Stimulated activated CD8-positive, alpha-beta memory T cell treated with anti-CD3 and anti-CD28 coated beads, Interleukin-15, amount 100 ng/mL, for 48 hours (primary cell): ENCODE measurements around the gene LIPC.

Experiments
- DNase-seq, 2 donors: peaks; one replicate each; pipeline ENCODE4 v3.0.0-alpha.2; 2020; ENCODE audit warnings: low read depth in 2 of 2

Gene LIPC

GRCh38 chr15:58431221-58432149, at the start of gene LIPC:
LIPC (plus strand) TSS chr15:58431991; CDS start chr15:58432033, 42 bp downstream.
- DNase-seq: no peak

GRCh38 chr15:58383876-58384275, 47.9 kb upstream of the LIPC start:
- peak; percentile 41 to 56 for DNase-seq

- no peak for DNase-seq
Measured at GRCh38 chr15:58384667-58385066, 47.1 kb upstream of the LIPC start.

- DNase-seq: no peak
Measured at GRCh38 chr15:58386081-58386480, 45.7 kb upstream of the LIPC start.

- DNase-seq: no peak
Measured at GRCh38 chr15:58386641-58387040, 45.1 kb upstream of the LIPC start.

GRCh38 chr15:58387130-58387529, 44.7 kb upstream of the LIPC start:
- no peak for DNase-seq

- DNase-seq: no peak
Measured at GRCh38 chr15:58388211-58388610, 43.6 kb upstream of the LIPC start.

- DNase-seq: no peak
Measured at GRCh38 chr15:58390118-58390517, 41.7 kb upstream of the LIPC start.

GRCh38 chr15:58390655-58391054, 41.1 kb upstream of the LIPC start:
- no peak for DNase-seq

GRCh38 chr15:58391088-58391487, 40.7 kb upstream of the LIPC start:
- no peak for DNase-seq

GRCh38 chr15:58392141-58392540, 39.6 kb upstream of the LIPC start:
- no peak for DNase-seq

GRCh38 chr15:58392611-58393161, 39.1 kb upstream of the LIPC start:
- DNase-seq: no peak

- no peak for DNase-seq
Measured at GRCh38 chr15:58393241-58393662, 38.5 kb upstream of the LIPC start.

GRCh38 chr15:58396181-58396580, 35.6 kb upstream of the LIPC start:
- DNase-seq: no peak

- no peak for DNase-seq
Measured at GRCh38 chr15:58398071-58398470, 33.7 kb upstream of the LIPC start.

- no peak for DNase-seq
Measured at GRCh38 chr15:58398643-58399042, 33.1 kb upstream of the LIPC start.

- no peak for DNase-seq
Measured at GRCh38 chr15:58399739-58400138, 32.1 kb upstream of the LIPC start.

GRCh38 chr15:58401276-58401675, 30.5 kb upstream of the LIPC start:
- DNase-seq: no peak

- no peak for DNase-seq
Measured at GRCh38 chr15:58401991-58402649, 29.7 kb upstream of the LIPC start.

- no peak for DNase-seq
Measured at GRCh38 chr15:58403581-58403980, 28.2 kb upstream of the LIPC start.

- DNase-seq: no peak
Measured at GRCh38 chr15:58404020-58404419, 27.8 kb upstream of the LIPC start.

- no peak for DNase-seq
Measured at GRCh38 chr15:58404722-58405121, 27.1 kb upstream of the LIPC start.

GRCh38 chr15:58405865-58406264, 25.9 kb upstream of the LIPC start:
- DNase-seq: no peak
